Measurements from ENCODE around the gene TCIRG1.
"Not testable (repeated sequence)": the region's sequence is repeated elsewhere in the genome, so short reads cannot be mapped to it uniquely, and the experiment has no call there.

TCIRG1 gene

GRCh38 chr11:68038718-68039525 lies at the start of gene TCIRG1:
TSS of gene TCIRG1 (plus strand) at chr11:68039025. CDS start at chr11:68041272, 2,247 bp downstream.
- peak; percentile 92 for DNase-seq

- not testable (repeated sequence) for DNase-seq
These were observed 48.1 kb upstream of the TCIRG1 start for GRCh38 chr11:67990546-67991346.

- not testable (repeated sequence) for DNase-seq
These were observed 47.3 kb upstream of the TCIRG1 start for GRCh38 chr11:67991347-67992121.

- DNase-seq = peak; percentile 97
These were observed 45.0 kb upstream of the TCIRG1 start for GRCh38 chr11:67993821-67994220.

- peak; percentile 27 for DNase-seq
These were observed 44.4 kb upstream of the TCIRG1 start for GRCh38 chr11:67994387-67994786.

- DNase-seq = peak; percentile 5
These were observed 43.7 kb upstream of the TCIRG1 start for GRCh38 chr11:67995129-67995528.

- peak; percentile 65 for DNase-seq
These were observed 43.2 kb upstream of the TCIRG1 start for GRCh38 chr11:67995579-67995978.

- DNase-seq = peak; percentile 3
These were observed 42.8 kb upstream of the TCIRG1 start for GRCh38 chr11:67996051-67996450.

- peak; percentile 63 for DNase-seq
These were observed 42.0 kb upstream of the TCIRG1 start for GRCh38 chr11:67996622-67997474.

GRCh38 chr11:67997475-67997921 lies 41.3 kb upstream of the TCIRG1 start:
- DNase-seq = no peak

GRCh38 chr11:67998150-67999045 lies 40.4 kb upstream of the TCIRG1 start:
- no peak for DNase-seq

GRCh38 chr11:67999201-67999629 lies 39.6 kb upstream of the TCIRG1 start:
- no peak for DNase-seq

- DNase-seq = no peak
These were observed 39.1 kb upstream of the TCIRG1 start for GRCh38 chr11:67999704-68000103.

GRCh38 chr11:68002575-68002937 lies 36.3 kb upstream of the TCIRG1 start:
- peak; percentile 93 for DNase-seq

- peak; percentile 88 for DNase-seq
These were observed 35.6 kb upstream of the TCIRG1 start for GRCh38 chr11:68002938-68003845.

- peak; percentile 99 for DNase-seq
These were observed 34.8 kb upstream of the TCIRG1 start, which contains the start of gene UNC93B1 for GRCh38 chr11:68003846-68004550. TSS of gene UNC93B1 (minus strand) at chr11:68004097. CDS start at chr11:68004043, 54 bp downstream.

GRCh38 chr11:68004551-68005335 lies 34.1 kb upstream of the TCIRG1 start:
- DNase-seq = no peak

GRCh38 chr11:68006606-68007166 lies 32.1 kb upstream of the TCIRG1 start:
- DNase-seq = no peak
